H9 (cell line): ENCODE measurements around the gene HMBS. TPM values are rescaled to one million over a fixed set of nuclear protein-coding genes. Genes with fewer than 3 reads are reported as not detected.

Experiments used
- DNase-seq: peaks from one replicate; pipeline ENCODE4 v3.0.0-alpha.2; 2017
- H2AFZ ChIP-seq: one replicate; pipeline ENCODE4 v1.6.1; 2013; ENCODE audit warnings: mild to moderate bottlenecking, low read length, control low read depth, moderate library complexity
- H2AK5ac ChIP-seq: 2 replicates; pipeline ENCODE4 v1.6.1; 2013; ENCODE audit warnings: low read length, control low read depth, mixed read lengths; ENCODE audit not compliant: insufficient read length
- H2BK120ac ChIP-seq: one replicate; pipeline ENCODE4 v1.6.1; 2013; ENCODE audit warnings: low read depth, mild to moderate bottlenecking, low read length, control low read depth, inconsistent platforms; ENCODE audit not compliant: poor library complexity, severe bottlenecking
- H2BK12ac ChIP-seq: 2 replicates; pipeline ENCODE4 v1.6.1; 2013; ENCODE audit warnings: low read length, control low read depth, mixed read lengths, low read depth; ENCODE audit not compliant: insufficient read length
- H2BK15ac ChIP-seq: 2 replicates; pipeline ENCODE4 v1.6.1; 2013; ENCODE audit warnings: low read depth, low read length, control low read depth
- H2BK20ac ChIP-seq: one replicate; pipeline ENCODE4 v1.6.1; 2013; ENCODE audit warnings: low read depth, mild to moderate bottlenecking, low read length, control low read depth, inconsistent platforms; ENCODE audit not compliant: poor library complexity, severe bottlenecking
- H2BK5ac ChIP-seq: 2 replicates; pipeline ENCODE4 v1.6.1; 2013; ENCODE audit warnings: low read length, control low read depth, mixed read lengths; ENCODE audit not compliant: insufficient read length
- H3K14ac ChIP-seq: 2 replicates; pipeline ENCODE4 v1.6.1; 2013; ENCODE audit warnings: low read length, control low read depth; ENCODE audit not compliant: insufficient read depth
- H3K18ac ChIP-seq: 2 replicates; pipeline ENCODE4 v1.6.1; 2013; ENCODE audit warnings: low read depth, mild to moderate bottlenecking, mixed read lengths, low read length, control low read depth; ENCODE audit not compliant: insufficient read length
- H3K23ac ChIP-seq: 2 replicates; pipeline ENCODE4 v1.6.1; 2013; ENCODE audit warnings: low read length, control low read depth, mixed read lengths, low read depth; ENCODE audit not compliant: insufficient read length
- H3K23me2 ChIP-seq: 2 replicates; pipeline ENCODE4 v1.6.1; 2013; ENCODE audit warnings: low read depth, mild to moderate bottlenecking, mixed read lengths, low read length, control low read depth; ENCODE audit not compliant: insufficient read length, poor library complexity, severe bottlenecking
- H3K27ac ChIP-seq: 2 replicates; pipeline ENCODE4 v1.5.1; 2013; ENCODE audit warnings: low read length, control low read depth, mixed read lengths, low read depth; ENCODE audit not compliant: insufficient read length
- H3K27me3 ChIP-seq: 2 replicates; pipeline ENCODE4 v1.6.1; 2013; ENCODE audit warnings: low read length, control low read depth, inconsistent platforms; ENCODE audit not compliant: insufficient read depth
- H3K4ac ChIP-seq: 2 replicates; pipeline ENCODE4 v1.6.1; 2013; ENCODE audit warnings: low read depth, mild to moderate bottlenecking, control low read depth, inconsistent platforms, low read length, moderate library complexity
- H3K4me1 ChIP-seq: 2 replicates; pipeline ENCODE4 v1.6.1; 2013; ENCODE audit warnings: low read length, control low read depth, inconsistent platforms; ENCODE audit not compliant: insufficient read depth
- H3K4me2 ChIP-seq: 2 replicates; pipeline ENCODE4 v1.6.1; 2013; ENCODE audit warnings: low read length, control low read depth, mixed read lengths; ENCODE audit not compliant: insufficient read length, insufficient read depth
- H3K56ac ChIP-seq: 2 replicates; pipeline ENCODE4 v1.6.1; 2013; ENCODE audit warnings: low read depth, mild to moderate bottlenecking, mixed read lengths, low read length, control low read depth; ENCODE audit not compliant: insufficient read length
- H3K79me1 ChIP-seq: 2 replicates; pipeline ENCODE4 v1.6.1; 2013; ENCODE audit warnings: low read depth, mild to moderate bottlenecking, moderate library complexity, low read length, control low read depth, inconsistent platforms; ENCODE audit not compliant: insufficient read depth, poor library complexity, severe bottlenecking
- H3K79me2 ChIP-seq: 2 replicates; pipeline ENCODE4 v1.6.1; 2013; ENCODE audit warnings: low read length, control low read depth, inconsistent platforms; ENCODE audit not compliant: insufficient read depth
- H3K9ac ChIP-seq: 2 replicates; pipeline ENCODE4 v1.6.1; 2013; ENCODE audit warnings: low read length, control low read depth, mixed read lengths; ENCODE audit not compliant: insufficient read length; ENCODE audit errors: extremely low read depth
- H3K9me3 ChIP-seq: one replicate; pipeline ENCODE4 v1.6.1; 2013; ENCODE audit warnings: low read depth, low read length, inconsistent platforms; ENCODE audit not compliant: control insufficient read depth
- H3T11ph ChIP-seq: one replicate; pipeline ENCODE4 v1.6.1; 2013; ENCODE audit warnings: mild to moderate bottlenecking, low read length, control low read depth, inconsistent platforms
- H4K20me1 ChIP-seq: one replicate; pipeline ENCODE4 v1.6.1; 2013; ENCODE audit not compliant: control insufficient read depth, insufficient read length, insufficient read depth
- H4K5ac ChIP-seq: 2 replicates; pipeline ENCODE4 v1.6.1; 2013; ENCODE audit warnings: low read depth, mild to moderate bottlenecking, mixed read lengths, low read length, control low read depth; ENCODE audit not compliant: insufficient read length
- H4K8ac ChIP-seq: replicated peaks from 2 replicates; pipeline ENCODE4 v1.6.1; 2013; ENCODE audit warnings: low read length, control low read depth, mixed read lengths, low read depth; ENCODE audit not compliant: insufficient read length
- H4K91ac ChIP-seq: 2 replicates; pipeline ENCODE4 v1.6.1; 2013; ENCODE audit warnings: low read depth, mild to moderate bottlenecking, moderate library complexity, mixed read lengths, low read length, control low read depth; ENCODE audit not compliant: insufficient read length
- H3K27ac Mint-ChIP-seq, 3 experiments: 2 replicates in 2 of 3; 3 replicates in 1 of 3; pipeline ENCODE4 v1.8.0; 2020 to 2021; ENCODE audit warnings: mixed read lengths in 3 of 3, mild to moderate bottlenecking in 1 of 3, moderate library complexity in 1 of 3
- H3K27me3 Mint-ChIP-seq: 2 replicates; pipeline ENCODE4 v1.8.0; 2021; ENCODE audit warnings: low read depth, mild to moderate bottlenecking, moderate library complexity, mixed read lengths
- H3K36me3 Mint-ChIP-seq, 3 experiments: 2 replicates in 2 of 3; 3 replicates in 1 of 3; pipeline ENCODE4 v1.8.0; 2020 to 2021; ENCODE audit warnings: low read depth in 3 of 3, mixed read lengths in 3 of 3; ENCODE audit not compliant: insufficient read depth in 1 of 3
- H3K4me1 Mint-ChIP-seq, 2 experiments: 2 replicates each; pipeline ENCODE4 v1.8.0; 2020; ENCODE audit warnings: mixed read lengths in 2 of 2
- H3K4me3 Mint-ChIP-seq, 2 experiments: 2 replicates in 1 of 2; 3 replicates in 1 of 2; pipeline ENCODE4 v1.8.0; 2020 to 2021; ENCODE audit warnings: mild to moderate bottlenecking in 2 of 2, mixed read lengths in 2 of 2, moderate library complexity in 1 of 2
- H3K9me3 Mint-ChIP-seq, 2 experiments: 2 replicates in 1 of 2; 3 replicates in 1 of 2; pipeline ENCODE4 v1.8.0; 2020; ENCODE audit warnings: mild to moderate bottlenecking in 2 of 2, mixed read lengths in 2 of 2, moderate library complexity in 1 of 2
- CTCF ChIP-seq: fragments of 200-600 bp; sonication (generic); conservative IDR thresholded peaks from 3 replicates; pipeline ENCODE4 v1.8.0; 2021; ENCODE audit warnings: antibody characterized with exemption, mild to moderate bottlenecking
- WGBS: extraction: QIAGEN DNeasy Blood & Tissue Kit; methylation state at CpG from one replicate; pipeline ENCODE4 v1.1.7; 2013; ENCODE audit warnings: missing lambda C conversion rate, low lambda C conversion rate, mixed read lengths; ENCODE audit not compliant: insufficient read length; ENCODE audit errors: extremely low coverage; 5-methylcytosine and 5-hydroxymethylcytosine counted together
- total RNA-seq: library from RNA; stranded (reverse); gene quantifications from 2 replicates; pipeline ENCODE4 v1.2.1, GENCODE V29; 2021

Gene HMBS
- total RNA-seq, 1 experiment from 2014 or later = 57.7 TPM

- H2BK5ac ChIP-seq = no peak overlapping the region
- no peak overlapping the region for H2BK20ac ChIP-seq
- Mint-ChIP-seq H3K4me3 (peak overlapping the region; percentile 75 to 84), H3K27me3 (peaks cover 16% of the 10 kb centered on the region), H3K36me3 (no peaks in the 10 kb centered on the region; a peak in 1 of 7 replicates), H3K9me3 (no peaks in the 10 kb centered on the region; a peak in 1 of 5 replicates), H3K27ac (no peak overlapping the region; a peak in 1 of 7 replicates), H3K4me1 (peaks cover 28% of the 10 kb centered on the region in 2 experiments)
- no CpG with 5 or more reads among the region's 8 CpGs for WGBS
- H4K91ac ChIP-seq = no peak overlapping the region
- DNase-seq = peak; percentile 58
- H3K14ac ChIP-seq = no peak overlapping the region
- no peak overlapping the region for H3T11ph ChIP-seq
- H2AK5ac ChIP-seq = no peak overlapping the region
- H3K18ac ChIP-seq = no peak overlapping the region
- no peak overlapping the region for H3K9ac ChIP-seq
- H3K4me2 ChIP-seq = peak overlapping the region; percentile 47
- no peak overlapping the region for H3K56ac ChIP-seq
- no peaks in the 10 kb centered on the region for H3K9me3 ChIP-seq
- peaks cover 8% of the 10 kb centered on the region; the same call in 1 of the 2 replicates for H3K4me1 ChIP-seq
- H3K27ac ChIP-seq = no peak overlapping the region
- no peaks in the 10 kb centered on the region for H3K79me2 ChIP-seq
- H3K79me1 ChIP-seq = no peaks in the 10 kb centered on the region
- no peak overlapping the region for H2AFZ ChIP-seq
- no peak overlapping the region for H3K23ac ChIP-seq
- peaks cover 10% of the 10 kb centered on the region for H3K23me2 ChIP-seq
- H2BK12ac ChIP-seq = no peak overlapping the region
- no peak for TF ChIP-seq CTCF
- no peak overlapping the region for H4K8ac ChIP-seq
- peaks cover 5% of the 10 kb centered on the region; the same call in 1 of the 2 replicates for H3K27me3 ChIP-seq
- H4K20me1 ChIP-seq = no peaks in the 10 kb centered on the region
- H4K5ac ChIP-seq = no peak overlapping the region
- H3K4ac ChIP-seq = no peak overlapping the region
- H2BK120ac ChIP-seq = no peak overlapping the region
- no peak overlapping the region for H2BK15ac ChIP-seq
Measured at GRCh38 chr11:119108146-119108856, 23.6 kb downstream of the HMBS start.
